Small intestine (tissue), 7 donors: ENCODE measurements around the gene COG5. TPM values are rescaled to one million over a fixed set of nuclear protein-coding genes. Genes with fewer than 3 reads are reported as not detected.

ENCODE experiments used
- DNase-seq, 2 donors: peaks; one replicate each; pipeline versions ENCODE4 v3.0.0 to v3.0.0-alpha.2; 2013
- FAIRE-seq: peaks from 2 replicates; lab custom pipeline; 2012; peaks lifted over from hg19 to GRCh38; lab: Jason Lieb, UNC
- H3K27ac ChIP-seq, 3 donors: one replicate each; pipeline ENCODE4 v1.5.1; 2013; ENCODE audit warnings: low read length in 2 of 3, mild to moderate bottlenecking in 2 of 3, control low read depth in 1 of 3, inconsistent platforms in 1 of 3, low read depth in 1 of 3, moderate library complexity in 1 of 3
- H3K27me3 ChIP-seq, 3 donors: one replicate each; pipeline ENCODE4 v1.6.1; 2013; ENCODE audit warnings: low read length in 3 of 3, inconsistent platforms in 1 of 3; ENCODE audit not compliant: control insufficient read depth in 3 of 3, insufficient read depth in 3 of 3
- H3K36me3 ChIP-seq, 3 donors: one replicate each; pipeline ENCODE4 v1.6.1; 2013; ENCODE audit warnings: low read length in 3 of 3, inconsistent platforms in 1 of 3, low read depth in 1 of 3, mild to moderate bottlenecking in 1 of 3, moderate library complexity in 1 of 3; ENCODE audit not compliant: control insufficient read depth in 3 of 3, insufficient read depth in 2 of 3
- H3K4me1 ChIP-seq, 3 donors: one replicate each; pipeline ENCODE4 v1.6.1; 2013; ENCODE audit warnings: low read length in 2 of 3, inconsistent platforms in 1 of 3, low read depth in 1 of 3, mild to moderate bottlenecking in 1 of 3, moderate library complexity in 1 of 3; ENCODE audit not compliant: control insufficient read depth in 3 of 3, insufficient read depth in 2 of 3
- H3K4me3 ChIP-seq, 3 donors: one replicate each; pipeline ENCODE4 v1.5.1; 2013; ENCODE audit warnings: low read length in 3 of 3, control low read depth in 1 of 3, inconsistent platforms in 1 of 3, low read depth in 1 of 3, mild to moderate bottlenecking in 1 of 3, moderate library complexity in 1 of 3
- H3K9me3 ChIP-seq, 2 donors: one replicate each; pipeline ENCODE4 v1.6.1; 2013; ENCODE audit warnings: low read depth in 1 of 2, low read length in 1 of 2; ENCODE audit not compliant: control insufficient read depth in 2 of 2, insufficient read depth in 1 of 2
- WGBS, 3 donors: extraction: QIAGEN DNeasy Blood & Tissue Kit; methylation state at CpG; one replicate each; pipeline ENCODE4 v1.1.7; 2013; 5-methylcytosine and 5-hydroxymethylcytosine counted together
- polyA plus RNA-seq, 4 donors: library from polyadenylated mRNA; stranded (reverse) in 3 of 4; unstranded in 1 of 4; fragments of 200-250 nt in 3 of 4; fragments of 120-200 nt in 1 of 4; gene quantifications; one replicate each; pipeline versions ENCODE4 v1.2.1 to v1.2.3, GENCODE V29; 2013
- donor health status: healthy with polysubstance abuse.
- donor health status: control.
- donor health status: control.
- donor health status: Bipolar disorder and iron deficiency.
- donor health status: healthy.

COG5 gene
- polyA plus RNA-seq, 4 donors, result 10.3 to 41.6 (median 12.5) TPM

DNA sequence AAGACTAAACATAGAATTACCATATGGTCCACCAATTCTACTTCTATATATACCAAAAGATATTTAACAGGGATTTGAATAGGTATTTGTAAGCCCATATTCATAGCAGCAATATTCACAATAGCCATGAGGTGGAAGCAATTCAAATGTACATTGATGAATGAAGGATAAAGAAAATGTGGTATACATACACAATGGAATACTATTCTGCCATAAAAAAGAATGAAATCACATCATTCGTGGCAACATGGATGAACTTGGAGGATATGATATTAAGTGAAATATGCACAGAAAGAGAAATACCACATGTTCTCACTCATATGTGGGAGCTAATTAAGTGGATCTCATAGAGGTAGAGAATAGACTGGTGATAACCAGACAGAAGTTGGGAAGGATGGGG is 128.0 kb downstream of the COG5 start:
- H3K36me3 ChIP-seq, result peaks cover 0 to 2% (median 0%) of the 10 kb centered on the region in 3 donors
- 96 to 97% (median 96%) methylated on average over 1 of the region's 1 CpG for WGBS, 3 donors
- H3K4me3 ChIP-seq, result no peak overlapping the region
- no peak overlapping the region for H3K27ac ChIP-seq
- peaks cover 0 to 6% of the 10 kb centered on the region in 2 donors for H3K9me3 ChIP-seq
- FAIRE-seq (no peak), DNase-seq (no peak)
- H3K27me3 ChIP-seq, result no peaks in the 10 kb centered on the region
- H3K4me1 ChIP-seq, result no peaks in the 10 kb centered on the region

DNA sequence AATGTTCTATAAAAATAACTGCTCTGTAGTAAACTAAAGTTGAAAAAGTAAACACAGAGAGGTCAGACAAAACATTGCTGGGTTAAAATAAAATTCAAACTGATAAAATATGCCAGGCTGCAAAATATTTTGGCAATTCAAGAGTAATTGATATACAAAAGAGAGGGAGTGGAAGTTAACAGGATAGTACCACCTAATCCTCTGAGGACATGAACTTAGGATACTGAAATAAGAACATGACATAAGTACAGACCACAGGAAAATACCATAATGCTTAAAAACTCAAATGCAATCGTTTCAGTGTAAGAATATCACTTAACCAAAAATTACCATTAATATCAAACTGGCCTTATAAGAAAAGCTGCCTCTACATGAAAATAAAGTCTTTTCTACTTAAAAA is 131.5 kb downstream of the COG5 start:
- WGBS, 3 donors, result 74 to 93% (median 91%) methylated on average over 1 of the region's 1 CpG
- H3K27me3 ChIP-seq, result no peaks in the 10 kb centered on the region
- FAIRE-seq (no peak), DNase-seq (no peak)
- H3K27ac ChIP-seq, result no peak overlapping the region
- no peak overlapping the region for H3K4me3 ChIP-seq
- H3K9me3 ChIP-seq, result peaks cover 0 to 13% of the 10 kb centered on the region in 2 donors
- H3K4me1 ChIP-seq, result no peaks in the 10 kb centered on the region
- H3K36me3 ChIP-seq, result peaks cover 0 to 2% (median 0%) of the 10 kb centered on the region in 3 donors

DNA sequence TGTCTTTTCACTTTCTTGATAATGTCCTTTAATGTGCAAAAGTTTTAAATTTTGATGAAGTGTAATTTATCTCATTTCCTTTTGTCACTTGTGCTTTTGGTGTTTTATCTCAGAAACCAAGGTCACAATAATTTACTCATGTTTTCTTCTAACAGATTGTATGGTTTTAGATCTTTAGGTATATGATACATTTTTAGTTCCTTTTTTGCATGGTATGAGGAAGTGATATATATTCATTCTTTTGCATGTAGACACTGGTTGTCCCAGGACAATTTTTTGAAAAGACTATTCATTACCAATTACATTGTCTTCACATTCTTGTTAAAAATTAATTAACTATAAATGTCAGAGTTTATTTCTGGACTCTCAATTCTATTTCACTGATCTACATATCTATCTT is 133.7 kb downstream of the COG5 start:
- Histone ChIP-seq H3K4me1 (no peaks in the 10 kb centered on the region), H3K27ac (no peak overlapping the region), H3K36me3 (peaks cover 0 to 2% (median 2%) of the 10 kb centered on the region in 3 donors), H3K9me3 (peaks cover 0 to 13% of the 10 kb centered on the region in 2 donors), H3K4me3 (no peak overlapping the region), H3K27me3 (no peaks in the 10 kb centered on the region)
- DNase-seq (no peak), FAIRE-seq (no peak)

GRCh38 chr7:107428642-107429041 is 135.1 kb downstream of the COG5 start:
- H3K36me3 ChIP-seq, result peaks cover 0 to 4% (median 2%) of the 10 kb centered on the region in 3 donors
- DNase-seq (no peak), FAIRE-seq (no peak)
- no peaks in the 10 kb centered on the region for H3K4me1 ChIP-seq
- H3K9me3 ChIP-seq, result peaks cover 0 to 13% of the 10 kb centered on the region in 2 donors
- no peak overlapping the region for H3K4me3 ChIP-seq
- WGBS, 3 donors, result 89 to 100% (median 97%) methylated on average over 1 of the region's 1 CpG
- no peaks in the 10 kb centered on the region for H3K27me3 ChIP-seq
- no peak overlapping the region for H3K27ac ChIP-seq

GRCh38 chr7:107427462-107427861 is 136.3 kb downstream of the COG5 start:
- WGBS, 3 donors, result 86 to 94% (median 89%) methylated on average over 5 of the region's 5 CpGs
- Histone ChIP-seq H3K27ac (no peak overlapping the region), H3K4me3 (no peak overlapping the region), H3K4me1 (no peaks in the 10 kb centered on the region), H3K36me3 (peaks cover 0 to 4% (median 2%) of the 10 kb centered on the region in 3 donors), H3K27me3 (no peaks in the 10 kb centered on the region), H3K9me3 (peaks cover 0 to 13% of the 10 kb centered on the region in 2 donors)
- DNase-seq (no peak), FAIRE-seq (no peak)

DNA sequence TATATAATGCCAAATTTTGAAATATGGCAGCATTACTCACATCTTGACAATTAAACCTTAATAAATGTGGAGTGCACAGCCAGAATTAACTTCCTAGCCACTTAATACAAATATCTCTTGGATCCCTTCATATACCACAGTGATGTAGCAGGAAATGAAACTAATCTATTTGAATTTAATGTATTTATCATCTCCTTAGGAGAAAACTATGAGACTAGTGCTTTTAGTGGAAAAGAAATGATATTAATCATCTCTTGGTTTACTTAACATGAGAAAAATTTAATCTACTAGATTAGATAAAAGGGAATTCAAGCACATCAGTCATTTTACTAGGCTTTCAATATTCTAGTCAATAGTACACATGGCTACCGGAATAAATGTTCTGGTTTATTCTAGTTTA is 149.5 kb downstream of the COG5 start:
- Histone ChIP-seq H3K27ac (no peak overlapping the region), H3K27me3 (no peaks in the 10 kb centered on the region), H3K36me3 (peaks cover 0 to 4% (median 0%) of the 10 kb centered on the region in 3 donors), H3K4me3 (no peak overlapping the region), H3K9me3 (no peaks in the 10 kb centered on the region), H3K4me1 (no peaks in the 10 kb centered on the region)
- FAIRE-seq (no peak), DNase-seq (no peak)
- WGBS, 3 donors, result 97 to 100% (median 98%) methylated on average over 1 of the region's 1 CpG

DNA sequence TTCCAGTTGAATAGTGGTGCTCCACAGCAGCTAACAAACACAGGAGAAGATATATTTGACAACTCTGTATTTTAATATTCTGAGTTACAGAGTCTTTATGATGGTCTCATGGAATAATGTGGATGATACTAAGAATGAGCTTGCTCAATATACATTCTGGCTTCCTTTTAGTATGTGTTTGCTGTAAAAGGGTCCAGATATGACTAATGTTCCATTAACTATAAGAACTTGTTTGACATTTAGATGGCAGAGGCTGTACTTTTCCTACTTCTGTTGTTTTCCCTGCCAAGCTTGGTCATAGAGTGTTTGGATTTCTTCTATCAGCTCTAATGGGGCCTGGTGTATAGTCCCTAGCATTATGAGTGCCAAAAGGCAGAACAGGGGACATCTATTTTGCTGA is 155.4 kb downstream of the COG5 start:
- H3K9me3 ChIP-seq, result no peaks in the 10 kb centered on the region
- no peaks in the 10 kb centered on the region for H3K4me1 ChIP-seq
- DNase-seq (no peak), FAIRE-seq (no peak)
- no peak overlapping the region for H3K27ac ChIP-seq
- H3K4me3 ChIP-seq, result no peak overlapping the region
- peaks cover 0 to 8% (median 0%) of the 10 kb centered on the region in 3 donors for H3K36me3 ChIP-seq
- no peaks in the 10 kb centered on the region for H3K27me3 ChIP-seq

DNA sequence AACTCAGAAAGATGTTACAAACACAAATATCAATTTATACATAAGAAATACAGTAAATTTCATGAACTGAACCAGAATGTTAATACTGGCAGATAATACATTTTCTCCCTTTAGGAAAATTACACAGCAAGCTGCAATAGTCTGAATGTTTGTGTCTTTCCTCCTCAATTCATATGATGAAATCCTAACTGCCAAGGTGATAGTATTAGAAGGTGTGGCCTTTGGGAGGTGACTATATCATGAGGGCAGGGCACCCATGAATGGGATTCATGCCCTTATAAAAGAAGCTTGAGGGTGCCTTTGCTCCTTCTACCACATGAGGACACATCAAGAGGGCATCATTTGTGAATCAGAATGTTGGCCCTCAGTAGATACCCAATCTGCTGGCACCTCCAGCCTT is 158.2 kb downstream of the COG5 start:
- FAIRE-seq, result no peak
- peak in 1 of 2 donors; percentile 20 for DNase-seq
- H3K27ac ChIP-seq, result no peak overlapping the region
- H3K9me3 ChIP-seq, result no peaks in the 10 kb centered on the region
- no peaks in the 10 kb centered on the region for H3K4me1 ChIP-seq
- no peak overlapping the region for H3K4me3 ChIP-seq
- H3K36me3 ChIP-seq, result peaks cover 0 to 7% (median 0%) of the 10 kb centered on the region in 3 donors
- no peaks in the 10 kb centered on the region for H3K27me3 ChIP-seq
